Ramos (cell line): ENCODE data around the gene TIE1.

Experiments
- in situ Hi-C: fragments of 300-500 bp; cut with MboI; formaldehyde crosslinking; loops from one replicate; pipeline ENCODE4 v1.14.3; 2022; ENCODE audit warnings: low sequenced_read_pairs; ENCODE audit not compliant: unreplicated experiment

Gene TIE1

DNA sequence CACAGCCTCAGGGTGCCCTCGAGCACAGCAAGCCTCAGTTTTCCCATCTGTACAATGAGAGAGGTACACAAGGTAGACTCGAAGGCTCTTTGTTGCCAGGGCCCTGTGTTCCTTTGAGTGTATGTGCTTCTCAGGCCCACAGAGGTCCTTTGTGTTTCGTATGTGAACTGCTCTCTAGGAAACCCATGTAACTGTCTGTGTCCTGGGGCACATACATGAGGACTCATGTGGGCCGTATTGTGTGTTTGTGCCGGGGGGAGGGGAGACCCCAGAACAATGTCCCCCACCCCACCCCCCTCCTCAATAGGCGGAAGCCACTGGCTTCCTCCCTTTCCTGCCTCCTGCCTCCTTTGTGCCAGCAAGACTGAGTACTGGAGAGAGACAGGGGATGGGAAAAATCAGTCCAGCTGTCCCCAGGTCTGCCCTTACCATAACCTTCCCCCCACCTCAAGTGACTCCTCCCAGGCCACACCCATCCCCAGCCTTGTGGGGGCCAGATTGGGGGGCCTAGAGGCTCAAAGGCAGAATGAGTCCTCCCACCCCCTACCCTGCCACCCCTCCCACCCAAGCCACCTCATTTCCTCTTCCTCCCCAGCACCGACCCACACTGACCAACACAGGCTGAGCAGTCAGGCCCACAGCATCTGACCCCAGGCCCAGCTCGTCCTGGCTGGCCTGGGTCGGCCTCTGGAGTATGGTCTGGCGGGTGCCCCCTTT is at the start of gene TIE1:
Gene TIE1 (plus strand): TSS at position 605 of the 717 bp plus-strand sequence. CDS start 90 bp downstream, at position 695.
- in situ Hi-C loops, result no loop called here

DNA sequence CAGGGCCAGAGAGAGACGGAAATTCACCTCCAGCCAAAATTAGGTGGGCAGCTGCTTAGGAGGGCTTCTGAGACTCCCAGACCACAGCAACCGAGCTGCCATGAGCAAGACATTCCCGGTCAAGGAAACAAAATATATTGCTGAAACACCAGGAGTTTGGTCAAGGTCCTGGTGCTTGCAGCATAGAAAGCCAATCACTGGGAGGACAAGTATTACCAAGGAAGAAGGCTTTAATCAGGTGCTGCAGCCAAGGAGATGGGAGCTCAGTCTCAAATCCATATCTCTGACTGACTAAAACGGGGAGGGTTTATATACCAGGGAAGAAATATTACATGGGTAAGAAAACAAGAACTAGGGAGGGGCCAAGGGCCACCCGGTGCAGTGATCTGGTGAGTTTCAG is 49.8 kb upstream of the TIE1 start:
- in situ Hi-C loops, result no loop called here

DNA sequence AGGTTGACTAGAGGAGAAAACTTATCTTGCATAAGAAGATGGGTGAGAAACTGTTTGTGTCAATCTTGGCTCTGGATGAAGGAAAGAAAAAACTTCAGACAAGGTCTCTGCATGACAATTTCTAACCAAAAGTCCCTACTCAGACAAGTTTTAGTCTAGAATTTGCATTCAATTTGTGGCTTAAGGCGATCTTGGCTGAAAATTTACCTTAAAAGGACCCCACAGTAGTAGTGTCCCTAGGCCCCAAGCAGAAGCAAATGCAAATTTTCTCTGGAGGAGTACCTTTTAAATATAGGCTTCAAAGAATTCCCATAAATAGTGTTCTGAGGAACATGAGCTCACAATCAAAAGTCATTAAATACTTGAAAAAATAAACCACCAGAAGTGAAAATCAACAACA is 48.6 kb upstream of the TIE1 start:
- in situ Hi-C loops, result no loop called here

DNA sequence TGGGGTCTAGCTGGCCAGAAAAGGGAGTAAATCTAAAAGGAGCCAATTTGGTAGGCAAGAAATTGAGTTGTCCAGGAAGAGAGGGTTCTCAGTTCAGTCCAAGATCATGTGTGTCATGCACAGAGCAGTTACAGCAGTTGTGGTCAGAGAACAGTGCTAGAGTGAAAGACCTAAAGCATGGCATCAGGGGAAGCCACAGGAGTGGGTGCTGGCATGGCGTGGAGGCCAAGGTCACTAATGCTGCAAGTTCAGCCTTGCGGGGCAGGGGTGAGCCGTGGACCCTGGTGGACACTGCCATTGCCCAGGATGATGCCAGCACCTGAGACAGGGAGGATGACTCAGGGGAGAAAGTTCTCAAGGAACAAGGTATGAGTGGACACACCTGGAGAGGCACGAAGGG is 47.6 kb upstream of the TIE1 start:
- in situ Hi-C loops, result no loop called here

DNA sequence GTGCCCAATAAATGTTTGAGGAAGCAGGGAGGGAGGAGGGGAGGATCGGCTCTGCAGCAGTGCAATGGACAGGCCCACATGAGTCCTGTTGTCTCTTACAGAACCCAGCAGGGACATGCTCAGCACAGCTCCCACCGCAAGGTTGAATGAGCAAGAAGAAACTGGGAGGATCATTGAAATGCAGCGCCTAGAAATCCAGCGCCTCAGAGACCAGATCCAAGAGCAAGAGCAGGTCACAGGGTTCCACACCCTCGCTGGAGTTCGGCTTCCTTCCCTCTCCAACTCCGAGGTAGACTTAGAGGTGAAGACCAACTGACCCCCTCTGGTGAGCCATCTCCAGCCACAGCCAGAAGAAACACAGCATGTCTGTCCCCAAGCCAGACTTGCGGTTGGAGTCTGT is 46.9 kb upstream of the TIE1 start:
- in situ Hi-C loops, result no loop called here

DNA sequence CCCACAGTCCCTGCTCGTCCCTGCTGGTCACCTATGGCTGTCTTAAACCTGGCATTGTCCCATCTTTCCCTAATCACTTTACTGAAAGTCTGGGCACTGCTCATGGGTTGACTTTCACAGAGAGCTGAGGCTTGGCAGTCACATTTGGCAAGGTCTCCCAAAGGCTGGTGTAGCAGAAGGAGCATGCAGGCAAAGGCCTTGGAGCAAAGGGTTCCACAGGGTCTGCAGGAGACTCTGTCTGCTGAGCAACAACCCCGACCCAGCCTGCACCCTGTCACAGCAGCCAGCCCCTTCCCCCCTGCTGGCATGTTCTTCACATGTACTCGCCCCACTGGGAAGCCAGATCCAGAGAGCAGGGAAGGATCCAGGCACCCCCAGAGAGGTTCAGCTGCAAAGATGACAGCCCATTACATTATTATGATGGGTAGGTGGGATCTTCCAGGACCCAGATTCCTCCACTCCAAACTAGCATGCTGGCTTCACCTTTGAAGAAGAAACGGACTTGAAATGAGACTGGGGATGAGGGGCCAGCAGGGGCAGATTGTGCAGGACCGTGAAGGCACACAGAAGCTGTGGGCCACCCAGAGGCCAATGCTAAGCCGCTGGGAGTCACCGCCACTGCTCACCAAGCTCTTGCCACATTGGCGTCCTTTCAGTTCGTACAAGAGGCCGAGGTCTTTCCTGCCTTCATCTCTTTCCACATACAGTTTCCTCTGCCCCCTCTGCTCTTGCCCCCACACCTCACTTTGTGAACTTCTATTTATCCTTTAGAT is 45.2 kb upstream of the TIE1 start:
- in situ Hi-C loops, result no loop called here

DNA sequence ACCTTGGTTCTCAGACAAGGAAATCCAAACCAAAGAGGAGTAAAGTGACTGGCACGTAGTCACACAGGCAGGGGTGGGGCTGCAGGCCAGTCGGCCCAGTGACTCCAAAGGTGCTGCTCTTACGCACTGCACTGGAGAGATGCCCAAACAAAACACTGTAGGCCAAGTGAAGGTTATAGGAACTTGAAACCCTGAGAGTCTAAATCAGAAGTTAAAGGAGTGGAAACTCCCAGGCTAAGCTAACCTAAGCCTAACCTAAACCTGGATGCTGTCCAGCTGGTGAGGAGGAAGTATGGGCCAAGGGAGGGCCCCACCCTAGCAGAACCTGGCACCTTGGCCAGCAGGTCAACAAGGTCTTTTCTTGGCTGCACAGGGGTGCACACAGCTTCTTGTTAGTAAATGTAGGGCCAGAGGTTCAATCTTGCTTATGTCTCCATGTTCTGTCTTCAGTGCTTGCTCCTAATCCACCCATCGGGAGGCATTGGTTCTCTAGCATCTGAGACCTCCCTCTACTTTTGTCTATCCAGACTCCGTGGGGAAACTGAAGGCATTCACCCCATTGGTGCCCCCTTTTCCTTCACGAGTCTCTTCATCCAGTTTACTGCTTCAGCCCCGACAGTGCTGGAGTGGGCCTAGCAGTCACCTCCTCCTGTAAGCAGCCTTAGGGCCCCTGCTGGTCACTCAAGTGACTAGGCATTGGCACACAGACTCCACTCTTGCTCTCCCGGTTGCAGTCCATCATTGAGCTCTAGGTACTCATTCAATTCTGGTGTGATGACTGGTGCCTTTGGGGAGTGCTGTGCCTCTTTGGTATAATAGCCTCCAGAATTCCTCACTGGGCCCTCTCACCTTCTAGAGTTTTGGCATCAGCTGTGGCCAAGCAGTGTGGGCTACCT is 43.9 kb upstream of the TIE1 start:
- in situ Hi-C loops, result no loop called here

DNA sequence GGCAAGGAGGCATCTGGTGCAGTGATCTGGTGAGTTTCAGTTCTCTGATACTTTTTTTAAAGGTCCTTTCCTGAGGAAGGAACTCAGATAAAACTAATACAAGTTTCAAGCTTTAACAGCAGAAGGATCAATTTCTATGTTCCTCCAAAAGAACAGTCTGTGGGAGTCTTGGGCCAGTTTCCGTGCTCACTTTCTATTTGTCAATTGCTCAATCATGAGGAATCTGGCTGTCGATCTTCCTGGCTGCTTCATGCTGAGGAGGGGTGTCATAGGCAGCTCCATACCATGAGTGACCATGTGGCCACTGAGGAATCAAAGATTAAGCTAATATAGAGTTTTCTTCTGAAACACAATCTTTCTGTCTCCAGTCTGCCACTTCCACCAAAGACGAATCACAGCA is 42.4 kb upstream of the TIE1 start:
- in situ Hi-C loops, result no loop called here

DNA sequence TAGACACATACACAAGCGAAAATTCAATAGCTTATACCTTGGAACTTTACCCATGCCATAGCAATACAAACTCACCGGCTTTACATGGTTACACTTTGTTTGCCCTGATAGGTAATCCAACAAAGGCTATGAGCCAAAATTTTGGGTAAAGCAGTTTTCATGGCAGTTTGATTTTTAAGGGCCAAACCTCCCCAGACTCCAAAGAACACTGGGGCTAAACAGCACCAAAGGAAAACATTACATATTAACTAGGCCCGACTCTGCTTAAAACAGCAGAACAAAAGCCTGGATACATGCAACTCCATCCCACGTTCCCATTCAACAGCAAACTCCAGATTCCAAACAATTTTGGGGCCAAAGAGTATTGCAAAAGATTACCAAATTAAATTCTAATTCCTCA is 35.4 kb upstream of the TIE1 start:
- in situ Hi-C loops, result no loop called here

DNA sequence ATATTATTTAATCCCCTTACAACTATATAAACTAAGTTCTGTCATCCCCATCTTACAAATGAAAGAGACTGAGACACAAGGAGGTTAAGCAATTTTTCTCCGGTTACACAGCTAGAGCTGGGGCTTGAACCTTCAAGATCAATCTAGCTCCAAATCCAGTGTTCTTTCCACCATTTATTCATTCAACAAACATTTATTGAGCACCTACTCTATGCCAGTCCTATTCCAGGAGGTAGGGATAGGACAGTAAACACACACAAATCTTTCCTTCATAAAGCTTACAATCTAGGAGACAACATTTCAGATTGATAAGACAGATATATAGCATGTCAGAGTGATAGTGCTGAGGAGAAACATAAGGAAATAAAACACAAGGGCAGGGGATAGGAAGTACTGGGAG is 33.9 kb upstream of the TIE1 start:
- in situ Hi-C loops, result no loop called here

DNA sequence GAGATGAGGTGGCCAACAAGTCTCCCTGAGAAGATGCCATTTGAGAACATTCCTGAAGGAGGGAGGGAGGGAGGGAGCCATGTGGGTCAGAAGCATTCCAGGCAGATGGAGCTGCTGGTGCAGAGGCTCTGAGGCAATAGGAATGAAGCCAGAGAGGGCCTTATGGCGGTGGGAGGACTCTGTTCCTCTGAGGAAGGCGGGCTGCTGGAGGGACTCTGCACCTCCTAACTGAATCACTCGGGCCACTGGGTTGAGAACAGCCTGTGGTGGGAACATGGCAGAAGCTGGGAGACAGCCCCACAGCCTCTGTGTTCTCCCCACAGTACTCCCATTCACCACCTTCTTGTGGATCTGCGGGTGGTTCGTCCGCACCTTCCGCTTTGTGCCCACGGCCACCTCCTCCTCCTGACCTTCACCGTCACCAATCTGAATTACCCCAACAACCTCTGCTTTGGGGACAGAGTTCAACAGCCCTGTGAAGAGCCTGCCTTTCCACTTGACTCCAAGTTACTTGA is 33.4 kb upstream of the TIE1 start:
- in situ Hi-C loops, result no loop called here

DNA sequence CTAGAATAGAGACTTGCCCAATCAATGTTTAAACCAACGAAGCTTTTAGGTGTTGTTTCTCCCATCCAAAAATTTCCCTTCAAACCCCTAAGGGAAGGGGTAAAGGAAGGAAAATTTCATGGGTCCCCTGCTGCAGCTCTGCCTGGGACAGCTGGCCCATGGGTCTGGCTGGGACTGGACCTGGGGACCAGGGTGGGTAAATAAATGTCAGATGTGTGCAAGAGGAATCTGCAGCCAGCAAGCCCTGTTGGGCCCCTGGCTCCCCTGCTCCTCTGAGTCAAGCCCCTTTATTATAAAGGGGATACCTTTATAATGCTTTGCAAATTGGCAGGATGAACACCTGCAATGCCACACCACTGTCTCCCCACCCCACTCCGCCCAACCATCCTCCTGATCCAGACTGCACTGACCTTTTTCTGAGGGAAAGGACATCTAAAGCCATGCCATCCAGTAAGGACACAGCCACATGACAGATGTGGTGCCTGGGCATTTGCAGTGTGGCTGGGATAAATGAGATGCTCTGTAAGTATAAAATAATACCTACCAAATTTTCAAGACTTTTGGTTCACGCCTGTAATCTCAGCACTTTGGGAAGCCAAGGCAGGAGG is 32.9 kb upstream of the TIE1 start:
- in situ Hi-C loops, result no loop called here

DNA sequence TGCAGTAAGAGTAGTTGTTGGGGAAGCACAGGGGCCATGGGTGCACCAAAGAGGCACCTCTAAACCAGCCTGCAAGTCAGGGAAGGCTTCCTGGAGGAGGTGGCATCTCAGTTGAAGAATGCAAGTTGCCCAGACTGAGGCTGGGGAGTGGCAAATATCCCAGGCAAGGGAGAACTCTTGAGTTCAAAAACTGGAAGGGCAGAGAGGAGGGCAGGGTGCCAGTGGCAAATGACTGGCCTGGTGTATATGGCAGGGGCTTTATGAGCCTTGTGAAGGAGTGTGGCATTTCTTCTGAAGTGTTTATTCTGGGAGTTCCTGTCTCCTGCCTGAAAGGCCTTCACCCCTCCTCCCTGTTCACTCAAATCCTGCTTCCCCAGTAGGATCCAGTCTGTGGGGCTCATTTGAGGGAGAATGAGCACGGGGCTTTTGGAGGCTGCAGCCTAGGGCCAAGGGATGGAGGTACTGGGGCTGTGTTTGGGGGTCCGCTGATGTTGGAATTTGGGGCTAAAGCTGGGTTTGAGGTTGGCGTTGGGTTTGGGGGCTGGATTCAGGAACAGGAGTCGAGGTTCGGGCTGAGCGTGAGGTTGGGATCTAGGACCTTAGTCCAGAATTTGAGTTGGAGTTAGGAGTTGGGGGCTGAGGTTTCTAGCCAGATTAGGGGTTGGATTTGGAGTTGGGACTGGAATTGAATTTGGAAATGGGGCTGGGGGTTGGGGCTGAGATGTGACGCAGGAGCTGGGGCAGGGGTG is 31.0 kb upstream of the TIE1 start, which contains the start of gene TMEM125:
Gene TMEM125 (plus strand): TSS at position 357 of the 749 bp plus-strand sequence. CDS start 2,740 bp downstream, outside the sequence.
- in situ Hi-C loops, result no loop called here

DNA sequence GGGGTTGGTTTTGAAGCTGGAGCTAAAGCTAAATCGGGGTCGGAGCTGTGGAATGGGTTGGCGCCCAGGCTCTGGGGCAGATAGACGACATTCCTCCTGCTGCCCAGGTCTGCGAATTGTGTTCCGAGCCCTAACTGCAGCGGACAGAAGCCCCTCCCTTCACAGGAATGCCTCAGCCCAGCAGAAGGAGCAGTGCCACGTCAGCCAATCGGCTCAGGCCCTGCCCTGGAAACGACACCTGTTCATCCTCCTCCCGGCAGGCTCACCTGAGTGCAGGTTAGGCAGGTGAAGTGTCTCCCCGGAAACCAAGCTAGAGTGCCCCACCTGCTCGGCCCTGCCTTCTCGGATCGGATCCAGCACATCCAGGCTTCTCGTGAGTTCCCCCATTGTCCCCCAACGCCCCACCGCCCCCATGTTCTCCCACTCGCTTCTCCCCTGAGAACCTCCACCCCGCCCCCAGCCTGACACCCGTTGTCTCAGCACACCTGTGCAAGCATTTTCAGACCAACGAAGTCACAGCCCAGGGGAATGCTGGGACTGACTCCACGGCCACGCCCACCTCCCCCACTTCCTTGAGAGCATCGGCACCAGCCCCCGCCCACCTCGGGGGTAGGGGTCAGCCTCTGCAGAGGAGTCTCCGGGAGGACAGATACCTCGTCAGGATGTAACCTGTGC is 30.2 kb upstream of the TIE1 start:
- in situ Hi-C loops, result no loop called here

DNA sequence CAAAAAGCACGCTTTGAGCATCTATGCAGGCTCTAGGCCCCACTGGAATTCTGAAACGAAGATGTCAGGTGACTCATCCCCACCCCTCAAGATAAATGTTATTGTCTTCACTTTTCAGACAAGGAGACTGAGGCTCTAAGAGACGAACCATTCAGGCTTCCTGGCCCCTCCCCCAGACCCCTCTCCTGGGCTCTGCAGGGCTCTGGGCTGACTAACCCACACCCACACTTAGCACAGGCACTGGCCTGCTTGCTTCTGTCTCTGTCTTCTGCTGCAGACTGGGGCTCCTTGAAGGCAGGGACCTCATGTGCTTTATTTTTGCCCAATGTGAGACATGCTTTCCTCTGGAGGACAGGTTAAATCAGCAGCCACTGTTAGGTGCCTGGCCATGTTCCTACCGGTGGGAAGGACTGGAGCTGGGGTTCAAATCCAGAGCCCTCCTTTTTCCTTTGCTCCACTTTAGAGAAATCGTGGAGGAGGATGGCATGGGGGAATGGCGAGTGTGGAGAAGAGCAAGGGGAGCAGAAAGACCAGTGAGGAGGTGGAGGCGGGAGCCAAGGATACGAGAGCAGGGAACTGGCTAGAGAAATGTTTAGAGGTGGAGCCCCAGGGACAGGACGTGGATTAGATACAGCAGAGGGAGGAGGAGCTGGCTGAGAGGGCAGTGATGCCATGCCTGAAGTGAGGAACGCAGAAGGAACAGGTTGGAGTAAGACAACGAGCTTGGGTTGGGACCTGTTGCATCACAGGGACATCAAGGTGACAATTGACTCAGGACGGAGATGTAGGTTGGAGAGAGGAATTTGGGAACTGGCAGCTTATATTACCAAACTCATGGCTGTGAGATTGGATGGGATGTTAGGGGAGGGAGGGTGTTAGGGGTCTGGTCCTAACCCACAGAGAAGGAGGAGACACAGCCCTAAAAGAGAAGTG is 29.3 kb upstream of the TIE1 start:
- in situ Hi-C loops, result no loop called here

DNA sequence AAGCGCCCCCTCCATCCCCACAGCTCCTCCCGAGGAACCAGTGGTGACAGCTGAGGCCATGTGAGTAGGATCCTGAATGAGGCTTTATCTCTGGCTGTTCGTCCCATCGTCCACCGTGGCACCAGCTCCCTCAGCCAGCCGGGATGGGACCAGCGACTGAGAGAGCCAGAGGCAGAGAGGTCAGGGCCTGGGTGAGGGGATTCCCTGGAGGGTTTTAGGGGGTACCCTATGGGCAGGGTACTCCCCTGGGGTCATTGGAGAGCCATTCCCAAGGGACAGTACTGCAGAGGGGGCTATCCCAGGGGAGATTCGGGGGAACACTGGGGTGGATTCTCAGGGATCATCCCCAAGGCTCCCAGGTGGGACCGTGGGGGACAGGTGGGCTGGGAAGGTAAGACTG is 28.6 kb upstream of the TIE1 start:
- in situ Hi-C loops, result no loop called here

DNA sequence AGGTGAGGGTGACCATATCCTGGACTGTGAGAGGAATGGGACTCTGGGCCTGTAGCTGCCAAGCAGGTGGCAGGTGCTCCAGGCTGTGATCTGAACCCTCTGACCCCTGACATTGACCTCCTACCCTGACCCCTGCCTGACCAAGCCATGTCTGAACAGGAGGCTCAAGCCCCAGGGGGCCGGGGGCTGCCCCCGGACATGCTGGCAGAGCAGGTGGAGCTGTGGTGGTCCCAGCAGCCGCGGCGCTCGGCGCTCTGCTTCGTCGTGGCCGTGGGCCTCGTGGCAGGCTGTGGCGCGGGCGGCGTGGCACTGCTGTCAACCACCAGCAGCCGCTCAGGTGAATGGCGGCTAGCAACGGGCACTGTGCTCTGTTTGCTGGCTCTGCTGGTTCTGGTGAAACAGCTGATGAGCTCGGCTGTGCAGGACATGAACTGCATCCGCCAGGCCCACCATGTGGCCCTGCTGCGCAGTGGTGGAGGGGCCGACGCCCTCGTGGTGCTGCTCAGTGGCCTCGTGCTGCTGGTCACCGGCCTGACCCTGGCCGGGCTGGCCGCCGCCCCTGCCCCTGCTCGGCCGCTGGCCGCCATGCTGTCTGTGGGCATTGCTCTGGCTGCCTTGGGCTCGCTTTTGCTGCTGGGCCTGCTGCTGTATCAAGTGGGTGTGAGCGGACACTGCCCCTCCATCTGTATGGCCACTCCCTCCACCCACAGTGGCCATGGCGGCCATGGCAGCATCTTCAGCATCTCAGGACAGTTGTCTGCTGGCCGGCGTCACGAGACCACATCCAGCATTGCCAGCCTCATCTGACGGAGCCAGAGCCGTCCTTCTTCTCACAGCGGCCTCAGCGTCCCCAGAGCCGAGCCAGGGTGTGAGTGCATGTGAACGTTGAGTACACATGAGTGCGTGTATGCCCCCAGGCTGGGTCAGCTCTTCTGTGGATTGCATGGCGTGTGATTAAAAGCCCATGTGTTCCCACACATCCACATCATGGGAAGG is 27.9 kb upstream of the TIE1 start:
- in situ Hi-C loops, result no loop called here
